ENCODE data around the gene COA6.

Gene COA6

DNA sequence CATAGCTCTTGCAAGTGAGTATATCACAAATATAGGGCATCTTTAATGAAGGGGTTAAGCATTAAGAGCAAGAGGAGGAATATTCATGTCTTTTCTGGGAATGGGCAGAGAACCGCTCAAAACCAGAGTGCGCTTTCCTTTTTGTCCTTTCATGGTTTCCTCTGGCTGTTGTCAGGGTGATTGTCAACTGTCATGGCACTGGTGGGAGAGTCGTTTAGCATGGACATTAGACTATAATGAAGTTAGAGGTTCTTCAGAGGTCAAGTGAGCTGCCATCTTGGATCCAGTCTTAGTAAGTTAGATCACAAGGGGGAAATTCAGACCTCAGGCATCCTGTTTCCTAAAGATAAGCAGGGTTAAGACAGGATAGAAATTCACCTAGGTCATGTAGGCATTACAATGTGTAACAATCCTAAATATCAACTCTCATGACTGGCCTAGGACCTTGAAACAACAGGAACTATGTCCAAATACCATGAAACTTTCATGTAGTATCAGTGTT lies 12.1 kb upstream of the COA6 start:
- Histone ChIP-seq H3K4me2 (ENCODE audit: low read depth, low read length, poor library complexity, severe bottlenecking) (no peak overlapping the region), H4K20me1 (ENCODE audit: low read depth, low read length) (no peaks in the 10 kb centered on the region), H3K27ac (ENCODE audit: low read depth, low read length) (no peak overlapping the region), H3K79me2 (ENCODE audit: insufficient read depth, low read length) (no peaks in the 10 kb centered on the region; the same call in 1 of the 2 replicates), H3K4me3 (ENCODE audit: insufficient read depth, low read length, poor library complexity, severe bottlenecking) (no peak overlapping the region), H3K36me3 (ENCODE audit: low read length) (no peaks in the 10 kb centered on the region), H3F3A (ENCODE audit: insufficient read depth) (no peaks in the 10 kb centered on the region), H3K9ac (ENCODE audit: low read length) (no peak overlapping the region), H3K27me3 (ENCODE audit: low read length) (no peaks in the 10 kb centered on the region), H3K9me2 (replicated peaks; ENCODE audit: insufficient read depth, low read length) (no peaks in the 10 kb centered on the region), H3K9me3 (ENCODE audit: insufficient read depth, low read length) (no peaks in the 10 kb centered on the region), H2AFZ (ENCODE audit: low read depth, low read length, severe bottlenecking) (no peak overlapping the region)
- TF ChIP-seq, protein P1, sequence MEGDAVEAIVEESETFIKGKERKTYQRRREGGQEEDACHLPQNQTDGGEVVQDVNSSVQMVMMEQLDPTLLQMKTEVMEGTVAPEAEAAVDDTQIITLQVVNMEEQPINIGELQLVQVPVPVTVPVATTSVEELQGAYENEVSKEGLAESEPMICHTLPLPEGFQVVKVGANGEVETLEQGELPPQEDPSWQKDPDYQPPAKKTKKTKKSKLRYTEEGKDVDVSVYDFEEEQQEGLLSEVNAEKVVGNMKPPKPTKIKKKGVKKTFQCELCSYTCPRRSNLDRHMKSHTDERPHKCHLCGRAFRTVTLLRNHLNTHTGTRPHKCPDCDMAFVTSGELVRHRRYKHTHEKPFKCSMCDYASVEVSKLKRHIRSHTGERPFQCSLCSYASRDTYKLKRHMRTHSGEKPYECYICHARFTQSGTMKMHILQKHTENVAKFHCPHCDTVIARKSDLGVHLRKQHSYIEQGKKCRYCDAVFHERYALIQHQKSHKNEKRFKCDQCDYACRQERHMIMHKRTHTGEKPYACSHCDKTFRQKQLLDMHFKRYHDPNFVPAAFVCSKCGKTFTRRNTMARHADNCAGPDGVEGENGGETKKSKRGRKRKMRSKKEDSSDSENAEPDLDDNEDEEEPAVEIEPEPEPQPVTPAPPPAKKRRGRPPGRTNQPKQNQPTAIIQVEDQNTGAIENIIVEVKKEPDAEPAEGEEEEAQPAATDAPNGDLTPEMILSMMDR (IDR thresholded peaks at IDR 0.05; ENCODE audit: insufficient read depth, low read length, poor library complexity, severe bottlenecking), result no peak
- TF ChIP-seq EZH2phosphoT487 (conservative IDR thresholded peaks at IDR 0.05; ENCODE audit: low read length), result no peak

DNA sequence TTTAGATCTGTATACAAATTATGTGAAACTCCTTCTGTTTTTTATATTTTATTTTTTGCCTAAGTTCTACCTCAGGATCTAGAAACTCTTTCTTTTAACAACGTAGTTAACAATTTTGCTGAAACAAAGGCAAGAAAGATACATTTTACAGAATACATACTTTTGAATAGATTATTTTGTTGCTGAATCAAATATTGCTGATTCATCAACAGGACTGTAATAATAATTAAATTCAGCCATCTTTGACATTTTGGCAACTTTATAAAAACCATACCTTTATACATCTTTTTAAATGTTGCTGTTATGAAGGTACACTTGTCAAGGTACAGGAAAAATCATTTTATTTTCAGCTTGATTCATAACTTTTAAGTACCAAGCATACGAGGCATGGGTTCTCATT lies 10.7 kb upstream of the COA6 start:
- H3K9me2 ChIP-seq (replicated peaks; ENCODE audit: insufficient read depth, low read length), result no peaks in the 10 kb centered on the region
- H3K36me3 ChIP-seq (ENCODE audit: low read length), result no peaks in the 10 kb centered on the region
- H3F3A ChIP-seq (ENCODE audit: insufficient read depth), result no peaks in the 10 kb centered on the region
- no peaks in the 10 kb centered on the region for H3K27me3 ChIP-seq (ENCODE audit: low read length)
- H3K79me2 ChIP-seq (ENCODE audit: insufficient read depth, low read length), result no peaks in the 10 kb centered on the region; the same call in 1 of the 2 replicates
- H2AFZ ChIP-seq (ENCODE audit: low read depth, low read length, severe bottlenecking), result no peak overlapping the region
- TF ChIP-seq, protein P1 (IDR thresholded peaks at IDR 0.05; ENCODE audit: insufficient read depth, low read length, poor library complexity, severe bottlenecking), result no peak
- no peak for TF ChIP-seq EZH2phosphoT487 (conservative IDR thresholded peaks at IDR 0.05; ENCODE audit: low read length)
- no peak overlapping the region for H3K4me2 ChIP-seq (ENCODE audit: low read depth, low read length, poor library complexity, severe bottlenecking)
- no peaks in the 10 kb centered on the region for H3K9me3 ChIP-seq (ENCODE audit: insufficient read depth, low read length)
- H3K4me3 ChIP-seq (ENCODE audit: insufficient read depth, low read length, poor library complexity, severe bottlenecking), result no peak overlapping the region
- H3K27ac ChIP-seq (ENCODE audit: low read depth, low read length), result no peak overlapping the region
- no peaks in the 10 kb centered on the region for H4K20me1 ChIP-seq (ENCODE audit: low read depth, low read length)
- no peak overlapping the region for H3K9ac ChIP-seq (ENCODE audit: low read length)

DNA sequence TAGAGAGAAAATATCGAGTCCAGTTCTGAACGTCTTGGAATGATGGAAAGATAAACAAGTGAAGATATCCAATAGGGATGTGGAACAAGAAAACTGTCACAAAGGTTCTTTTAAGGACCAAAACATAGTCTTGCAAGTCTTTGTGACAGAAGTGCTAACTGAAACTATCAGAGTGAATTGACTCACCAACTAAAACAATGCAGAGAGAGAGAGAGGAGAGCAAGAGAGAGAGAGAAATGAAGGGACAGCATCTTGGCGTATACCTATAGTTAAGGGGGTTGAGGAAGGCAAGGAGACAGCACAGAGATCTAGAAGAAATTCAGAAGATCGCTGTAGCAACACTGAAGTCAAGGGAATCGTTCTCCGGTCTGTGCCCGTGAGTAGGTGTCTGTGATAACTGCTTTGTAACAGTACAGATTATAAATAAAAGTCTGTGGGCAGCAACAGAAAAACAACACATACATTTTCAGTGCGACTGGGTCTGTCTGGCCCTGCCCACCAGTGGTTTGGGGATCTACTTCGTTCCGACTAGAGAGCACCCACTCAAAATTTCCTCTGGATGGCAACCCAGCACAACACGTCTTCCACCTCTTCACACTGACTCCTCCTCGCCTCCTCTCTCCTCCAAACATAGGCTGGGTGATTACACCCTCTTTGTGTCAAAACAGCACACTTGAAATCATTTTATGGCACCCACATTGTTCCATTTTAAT lies 4.8 kb upstream of the COA6 start:
- Histone ChIP-seq H3K27ac (ENCODE audit: low read depth, low read length) (no peak overlapping the region), H3K9me3 (ENCODE audit: insufficient read depth, low read length) (no peaks in the 10 kb centered on the region), H3K36me3 (ENCODE audit: low read length) (no peaks in the 10 kb centered on the region), H3K4me3 (ENCODE audit: insufficient read depth, low read length, poor library complexity, severe bottlenecking) (no peak overlapping the region), H2AFZ (ENCODE audit: low read depth, low read length, severe bottlenecking) (no peak overlapping the region), H3F3A (ENCODE audit: insufficient read depth) (peaks cover 22% of the 10 kb centered on the region; the same call in 1 of the 2 replicates), H3K4me2 (ENCODE audit: low read depth, low read length, poor library complexity, severe bottlenecking) (no peak overlapping the region), H3K79me2 (ENCODE audit: insufficient read depth, low read length) (peaks cover 10% of the 10 kb centered on the region; the same call in 1 of the 2 replicates), H3K9me2 (replicated peaks; ENCODE audit: insufficient read depth, low read length) (no peaks in the 10 kb centered on the region), H3K27me3 (ENCODE audit: low read length) (no peaks in the 10 kb centered on the region), H4K20me1 (ENCODE audit: low read depth, low read length) (no peaks in the 10 kb centered on the region), H3K9ac (ENCODE audit: low read length) (no peak overlapping the region)
- TF ChIP-seq, protein P1 (IDR thresholded peaks at IDR 0.05; ENCODE audit: insufficient read depth, low read length, poor library complexity, severe bottlenecking), result no peak
- TF ChIP-seq EZH2phosphoT487 (conservative IDR thresholded peaks at IDR 0.05; ENCODE audit: low read length), result no peak

All from SU-DHL-6 (cell line).